ENCODE results near the gene POMP.

Gene POMP, protein sequence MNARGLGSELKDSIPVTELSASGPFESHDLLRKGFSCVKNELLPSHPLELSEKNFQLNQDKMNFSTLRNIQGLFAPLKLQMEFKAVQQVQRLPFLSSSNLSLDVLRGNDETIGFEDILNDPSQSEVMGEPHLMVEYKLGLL

DNA sequence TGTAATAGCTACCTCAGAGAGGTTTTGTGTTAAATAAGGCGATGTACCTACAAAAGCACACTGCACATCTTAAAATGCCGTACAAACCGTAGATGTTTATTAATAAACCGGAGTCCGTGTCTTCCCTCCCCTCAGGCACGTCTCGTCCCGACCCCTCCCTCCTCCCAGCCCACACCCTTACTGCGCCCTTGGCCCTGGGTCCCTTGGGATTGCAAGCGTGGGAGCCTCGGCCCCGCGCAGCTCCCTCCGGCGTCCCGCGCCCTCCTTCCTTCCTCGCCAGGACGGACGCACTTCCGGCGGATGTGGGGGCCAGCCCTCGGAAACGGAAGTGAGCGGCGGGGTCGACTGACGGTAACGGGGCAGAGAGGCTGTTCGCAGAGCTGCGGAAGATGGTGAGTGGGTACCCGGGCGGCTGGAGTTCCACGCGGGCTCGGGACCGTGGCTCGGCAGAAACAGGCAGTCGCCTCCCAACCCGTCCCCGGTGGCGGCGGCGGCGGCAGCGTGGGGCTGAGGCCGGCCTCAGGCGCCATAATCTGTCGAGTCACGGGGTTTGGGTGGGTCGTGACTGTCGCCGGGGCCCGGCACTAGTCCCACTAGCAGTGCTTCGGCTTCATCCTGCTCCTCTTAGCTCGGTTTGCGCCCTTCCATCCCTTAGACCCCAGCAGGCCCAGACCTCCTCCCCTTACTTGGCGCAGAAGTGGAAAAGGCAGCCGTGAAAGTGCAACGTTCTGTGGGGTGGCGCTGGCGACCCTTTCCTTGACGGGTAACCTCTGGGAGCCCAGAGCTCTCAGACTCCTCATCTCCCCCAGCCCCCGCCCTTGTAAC lies at the start of gene POMP:
Gene POMP (plus strand): TSS at position 335 of the 825 bp plus-strand sequence. CDS start 55 bp downstream, at position 390.
- DNase-seq (ENCODE audit: low spot score): peak; percentile 96

DNA sequence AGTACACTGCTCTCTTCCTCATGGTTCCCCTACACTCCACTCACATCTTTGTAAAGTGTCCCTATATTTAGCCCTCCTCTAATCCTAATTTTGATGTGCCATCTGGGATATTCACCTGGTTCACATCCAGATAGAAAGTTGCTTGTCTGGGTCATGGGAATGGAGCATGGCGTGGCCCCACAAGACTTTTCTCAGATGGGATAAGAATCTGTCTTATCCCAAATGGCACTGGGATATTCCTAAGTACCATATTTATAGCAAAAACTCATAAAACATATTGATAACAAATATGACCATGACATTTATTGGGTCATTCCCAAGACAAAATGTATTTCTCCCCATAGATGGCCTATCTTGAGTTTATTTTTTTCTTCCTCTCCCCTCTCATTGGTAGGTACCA lies 49.5 kb upstream of the POMP start:
- DNase-seq (ENCODE audit: low spot score): no peak

DNA sequence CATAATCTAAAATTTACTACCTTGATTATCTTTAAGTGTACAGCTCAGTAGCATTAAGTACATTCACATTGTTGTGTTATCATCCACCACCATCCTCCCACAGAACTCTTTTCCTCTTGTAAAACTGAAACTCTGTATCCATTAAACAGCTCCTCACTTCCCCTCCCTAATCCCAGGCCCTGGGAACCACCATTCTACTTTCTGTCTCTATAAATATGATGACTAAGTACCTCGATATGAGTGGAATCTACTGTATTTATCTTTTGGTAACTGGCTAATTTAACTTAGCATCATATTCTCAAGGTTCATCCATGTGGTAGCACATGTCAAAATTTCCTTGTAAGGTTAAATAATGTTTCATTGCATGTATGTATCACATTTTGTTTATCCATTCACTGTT lies 49.0 kb upstream of the POMP start:
- DNase-seq (ENCODE audit: low spot score): no peak

DNA sequence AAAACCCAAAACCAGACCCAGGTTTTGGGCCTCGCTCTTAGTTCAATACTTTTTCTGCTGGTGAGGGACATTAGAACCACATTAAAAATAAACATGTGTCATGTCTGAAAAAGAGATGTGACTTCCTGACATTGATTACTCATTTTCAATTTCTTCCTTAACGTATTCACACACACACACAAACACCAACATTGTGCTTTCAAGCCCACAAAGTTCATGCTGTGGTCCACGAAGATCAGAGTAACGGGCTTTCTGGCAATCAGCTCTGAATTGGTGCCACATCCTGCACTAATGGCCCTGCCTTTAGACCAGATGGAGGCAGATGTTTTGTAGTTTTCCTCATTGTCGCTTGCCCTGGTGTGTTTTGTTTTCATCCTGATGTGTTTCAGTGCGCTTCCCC lies 47.9 kb upstream of the POMP start:
- no peak for DNase-seq (ENCODE audit: low spot score)

DNA sequence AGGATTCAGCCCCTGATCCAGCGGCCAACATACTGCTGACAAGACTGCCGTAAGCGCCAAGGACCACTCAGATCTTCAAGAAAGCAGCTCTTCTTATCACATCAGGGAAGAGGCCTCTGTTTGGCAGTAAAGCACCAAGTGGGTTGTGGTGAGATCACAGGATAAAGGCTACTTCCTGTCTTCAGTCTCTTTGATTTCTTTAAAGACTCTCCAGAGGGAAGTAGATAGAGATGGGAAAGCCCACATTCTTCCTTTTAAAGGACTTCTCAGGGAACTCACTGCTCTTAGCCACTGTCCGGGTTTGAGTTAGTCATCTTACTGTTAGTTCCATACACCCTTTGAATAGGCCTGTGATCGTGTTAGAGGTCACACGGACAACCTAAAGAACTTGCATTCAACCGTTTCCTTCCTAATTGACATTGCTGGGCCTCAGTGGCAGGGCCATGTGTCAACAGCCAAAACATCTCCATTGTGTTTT lies 47.2 kb upstream of the POMP start:
- DNase-seq (ENCODE audit: low spot score): no peak

DNA sequence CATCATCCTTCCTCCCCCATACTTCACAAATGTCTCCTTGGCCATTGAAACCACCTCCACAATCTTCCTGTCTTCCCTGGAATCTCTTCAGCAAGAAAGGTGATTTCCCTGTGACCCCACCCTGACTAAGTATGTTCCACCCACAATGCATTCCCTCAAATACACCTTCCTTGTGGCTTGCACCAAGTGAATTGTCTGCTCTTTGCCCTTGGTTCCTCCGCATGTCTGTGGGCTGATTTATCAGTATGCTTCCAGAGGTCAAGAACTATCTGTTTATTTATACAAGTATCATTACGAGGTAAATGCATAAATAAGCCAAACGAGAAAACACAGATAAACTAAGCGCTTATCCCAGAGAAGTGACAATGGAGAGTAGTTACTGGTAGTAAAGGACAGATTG lies 45.4 kb upstream of the POMP start:
- DNase-seq (ENCODE audit: low spot score): no peak

DNA sequence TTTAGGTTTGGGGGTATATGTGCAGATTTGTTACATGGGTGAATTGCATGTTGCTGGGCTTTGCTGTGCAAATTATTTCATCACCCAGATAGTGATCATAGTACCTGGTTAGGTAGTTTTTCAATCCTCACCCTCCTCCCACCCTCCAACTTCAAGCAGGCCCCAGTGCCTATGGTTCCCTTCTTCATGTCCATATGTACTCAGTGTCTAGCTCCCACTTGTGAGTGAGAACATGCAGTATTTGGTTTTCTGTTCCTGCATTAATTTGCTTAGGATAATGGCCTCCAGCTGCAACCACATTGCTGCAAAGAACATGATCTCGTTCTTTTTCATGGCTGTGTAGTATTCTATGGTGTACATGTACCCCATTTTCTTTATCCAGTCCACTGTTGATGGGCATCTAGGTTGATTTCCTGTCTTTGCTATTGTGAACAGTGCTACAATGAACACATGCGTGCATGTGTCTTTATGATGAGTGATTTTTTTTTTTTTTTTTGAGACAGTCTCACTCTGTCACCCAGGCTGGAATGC lies 42.9 kb upstream of the POMP start:
- no peak for DNase-seq (ENCODE audit: low spot score)

DNA sequence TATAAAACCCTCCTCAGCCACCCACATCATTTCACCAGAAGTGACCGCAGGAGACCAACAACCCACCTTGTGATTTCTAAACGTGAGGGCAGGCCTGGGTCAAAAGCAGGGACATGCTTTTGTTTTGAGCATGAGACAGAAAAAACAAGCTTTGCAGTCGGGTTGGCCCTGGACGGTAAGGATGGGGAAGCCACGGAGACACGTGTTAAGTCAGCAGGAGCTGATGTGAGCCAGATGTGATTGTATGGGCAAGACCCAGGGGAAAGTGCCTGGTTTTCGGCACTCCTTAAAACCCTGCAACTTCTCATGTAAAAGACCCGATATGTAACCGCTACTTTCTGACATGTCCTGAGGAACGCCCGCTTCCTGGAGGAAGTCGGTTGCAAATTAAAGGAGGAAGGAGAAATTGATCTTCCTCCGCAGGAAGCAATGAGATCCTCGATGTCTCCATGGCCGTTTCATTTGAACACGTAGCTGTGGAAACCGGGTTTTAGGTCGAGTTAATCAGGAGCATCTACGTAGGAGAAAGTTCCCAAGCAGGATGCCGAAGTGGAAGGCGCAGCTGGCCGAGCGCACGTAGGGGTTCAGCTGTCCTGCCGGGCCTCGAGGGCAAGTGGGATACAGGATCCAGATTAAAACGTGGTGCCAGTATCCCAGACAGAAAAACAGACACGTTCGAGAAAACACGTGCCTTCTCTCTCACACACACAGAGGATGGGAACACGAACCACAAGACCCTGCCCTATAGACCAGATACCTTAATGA lies 40.5 kb upstream of the POMP start:
- DNase-seq (ENCODE audit: low spot score): no peak

DNA sequence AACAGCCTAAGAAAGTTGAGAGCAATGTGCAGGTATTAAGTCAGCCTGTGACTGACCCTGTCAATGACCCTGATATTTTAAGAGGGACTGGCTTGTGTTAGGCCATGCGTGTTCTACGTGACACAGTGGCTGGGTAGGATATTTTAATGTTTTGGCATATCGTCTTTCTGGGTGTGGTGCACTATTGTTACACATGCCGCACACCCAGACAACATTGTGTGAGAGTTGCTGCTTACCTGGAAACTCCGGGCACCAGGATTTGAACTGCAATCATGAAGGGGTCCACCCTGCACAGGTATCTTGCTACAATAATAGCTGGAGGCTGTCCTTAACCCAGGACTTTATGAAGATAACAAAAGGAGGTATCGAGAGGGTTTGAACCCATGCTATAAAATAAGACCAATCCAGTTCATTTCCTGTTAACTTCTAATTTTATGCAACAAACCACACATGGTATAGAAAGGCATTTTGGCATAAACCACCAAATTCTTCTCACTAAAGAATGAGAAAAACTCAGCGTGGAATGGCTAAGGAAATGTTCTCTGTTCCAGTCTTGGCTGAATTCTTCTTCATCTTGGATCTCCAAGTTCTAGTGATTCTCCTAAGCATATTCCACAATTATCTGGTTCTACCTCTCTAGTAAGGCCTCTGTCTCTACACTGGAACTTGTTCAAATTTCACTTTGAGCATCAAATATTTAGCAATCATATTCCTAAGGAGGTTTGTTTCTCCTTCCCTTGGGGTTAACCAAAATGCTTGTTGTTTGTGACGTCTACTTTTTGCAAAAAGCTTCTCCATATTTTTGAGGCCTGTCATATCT lies 38.7 kb upstream of the POMP start:
- no peak for DNase-seq (ENCODE audit: low spot score)

DNA sequence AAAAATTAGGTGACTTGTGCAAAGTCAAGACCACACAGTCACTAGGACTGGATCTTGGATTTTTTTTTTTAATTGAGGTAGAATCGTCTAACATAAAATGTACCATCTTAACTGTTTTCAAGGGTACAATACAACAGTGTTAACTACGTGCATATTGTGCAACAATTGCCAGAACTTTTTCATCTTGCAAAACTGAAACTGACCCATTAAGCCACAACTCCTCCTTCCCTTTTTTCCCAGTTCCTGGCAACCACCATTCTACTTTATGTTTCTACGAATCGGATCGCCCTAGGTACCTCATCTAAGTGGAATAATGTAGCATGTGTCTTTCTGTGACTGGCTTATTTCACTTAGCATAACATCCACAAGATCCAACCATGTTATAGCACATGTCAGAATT lies 37.5 kb upstream of the POMP start:
- no peak for DNase-seq (ENCODE audit: low spot score)

DNA sequence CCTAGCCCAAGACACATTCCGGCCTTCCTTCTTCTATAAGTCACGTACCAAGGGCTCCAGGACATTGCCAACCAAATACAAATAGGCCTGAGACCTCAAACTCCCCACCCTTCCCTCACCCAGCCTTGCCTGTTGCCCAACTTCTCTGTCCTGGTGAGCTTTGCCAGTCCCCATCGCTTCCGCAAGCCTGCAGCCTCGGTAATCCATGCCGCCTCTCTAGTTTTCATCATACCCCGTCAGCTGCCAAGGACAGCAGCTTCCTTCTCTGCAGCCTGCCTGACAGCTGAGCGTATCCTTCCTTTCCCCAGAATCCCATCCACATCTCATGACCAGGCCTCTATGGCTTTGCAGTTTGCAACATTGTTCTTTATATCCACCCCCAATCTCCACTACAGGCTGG lies 36.6 kb upstream of the POMP start:
- no peak for DNase-seq (ENCODE audit: low spot score)

DNA sequence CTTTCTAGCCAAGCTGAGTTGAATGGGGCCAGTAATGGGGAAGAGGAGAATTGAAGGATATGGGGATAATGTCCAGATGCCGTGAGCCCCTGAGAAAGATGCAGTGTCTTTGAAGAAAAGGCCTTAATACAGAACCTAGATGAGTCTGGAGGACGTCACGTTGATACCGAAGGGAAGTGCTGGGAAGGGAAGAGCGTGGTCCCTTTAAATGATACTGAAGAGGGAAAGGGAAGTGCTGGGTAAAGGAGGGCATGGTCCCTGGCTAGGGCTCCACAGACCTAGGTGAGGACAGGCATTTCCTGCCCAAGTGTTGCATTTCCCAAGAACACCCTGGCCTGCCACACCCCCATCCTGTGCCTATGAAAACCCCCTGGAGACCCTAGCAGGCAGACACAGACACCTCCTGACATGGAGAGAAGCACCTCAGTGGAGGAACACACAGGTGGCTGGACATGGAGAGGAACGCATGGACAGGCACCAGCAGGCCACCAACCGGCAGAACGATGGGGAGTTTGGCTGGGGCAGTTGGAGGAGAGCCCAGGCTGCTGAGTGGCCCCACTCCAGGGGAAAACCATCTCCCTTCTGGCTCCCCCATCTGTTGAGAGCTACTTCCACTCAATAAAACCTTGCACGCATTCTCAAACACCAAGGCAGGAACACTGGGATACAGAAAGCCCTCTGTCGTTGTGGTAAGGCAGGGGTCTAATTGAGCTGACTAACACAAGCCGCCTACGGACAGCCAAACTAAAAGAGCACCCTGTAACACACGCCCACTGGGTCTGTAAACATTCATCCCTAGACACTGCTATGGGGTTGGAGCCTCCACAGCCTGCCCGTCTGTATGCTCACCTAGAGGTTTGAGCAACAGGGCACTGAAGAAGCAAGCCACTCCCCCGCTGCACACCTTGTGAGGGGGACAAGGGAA lies 34.9 kb upstream of the POMP start:
- no peak for DNase-seq (ENCODE audit: low spot score)

DNA sequence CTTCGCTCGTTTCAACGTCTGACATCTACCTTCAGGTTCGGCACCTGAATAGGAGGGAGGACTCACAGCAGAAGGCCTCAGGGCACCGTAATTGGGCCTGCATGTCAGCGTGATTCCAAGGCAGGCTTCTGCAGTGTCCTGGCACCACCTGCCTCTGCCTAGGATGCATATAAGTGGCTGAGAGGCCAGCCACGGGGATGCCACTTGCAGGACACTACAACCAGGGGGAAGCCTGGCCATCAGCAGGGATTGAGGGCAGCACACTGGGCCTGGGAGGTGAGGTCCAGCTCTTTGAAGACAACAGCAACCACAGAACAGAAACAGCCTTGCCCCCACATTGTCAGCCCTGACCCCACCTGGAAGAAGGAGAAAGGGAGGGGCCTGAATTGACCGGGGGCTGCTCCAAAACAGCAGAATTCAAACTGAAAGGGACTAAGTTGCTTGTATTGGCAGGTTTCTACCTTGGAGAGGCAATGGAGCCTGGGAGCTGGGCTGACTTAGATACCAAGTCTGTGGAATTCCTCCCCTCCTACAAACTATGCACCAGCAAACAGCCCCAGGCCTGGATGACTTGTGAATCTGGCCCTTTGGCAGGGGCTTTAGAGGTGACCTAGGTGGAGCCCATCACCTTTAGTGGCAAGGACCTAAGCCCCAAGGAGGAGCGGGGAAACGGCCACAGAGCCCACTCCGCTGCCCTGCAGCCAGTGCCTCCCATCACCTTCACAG lies 34.1 kb upstream of the POMP start:
- DNase-seq (ENCODE audit: low spot score): no peak

DNA sequence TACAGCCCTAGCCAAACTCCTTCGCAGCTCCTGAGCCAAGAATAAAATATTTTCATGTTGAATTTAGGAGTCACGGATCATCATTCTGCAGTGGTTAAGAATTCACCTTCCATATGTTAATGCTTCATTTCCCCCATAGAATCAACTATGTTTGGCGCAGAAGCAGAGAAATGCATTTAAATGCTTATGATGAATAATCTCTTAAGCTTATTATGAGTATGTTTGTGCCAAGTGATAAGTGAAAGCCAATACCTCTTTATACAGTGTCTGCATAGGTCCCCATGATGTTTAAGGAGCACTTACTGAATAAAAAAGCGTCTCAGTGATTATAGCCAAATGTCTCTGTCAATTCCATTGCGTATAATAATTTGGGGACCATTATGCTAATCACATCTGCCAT lies 32.7 kb upstream of the POMP start:
- no peak for DNase-seq (ENCODE audit: low spot score)

DNA sequence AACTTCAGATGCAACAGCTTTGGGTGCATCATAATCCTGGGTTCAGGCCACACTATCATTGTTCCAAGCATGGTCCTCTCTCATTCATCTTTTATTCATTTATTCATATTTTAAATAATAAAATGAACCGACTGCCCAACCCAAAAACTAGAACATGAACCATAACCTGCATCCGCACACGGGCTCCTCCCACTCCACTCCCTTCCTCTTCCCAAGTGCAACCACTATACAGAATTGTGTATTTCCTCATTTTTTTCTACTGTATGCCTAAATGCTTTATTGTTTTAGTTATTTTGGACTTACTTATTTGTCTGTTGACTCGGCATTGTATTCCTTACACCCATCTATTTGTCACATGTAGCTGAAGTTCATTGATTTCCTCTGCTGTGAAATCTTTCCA lies 30.7 kb upstream of the POMP start:
- DNase-seq (ENCODE audit: low spot score): no peak

DNA sequence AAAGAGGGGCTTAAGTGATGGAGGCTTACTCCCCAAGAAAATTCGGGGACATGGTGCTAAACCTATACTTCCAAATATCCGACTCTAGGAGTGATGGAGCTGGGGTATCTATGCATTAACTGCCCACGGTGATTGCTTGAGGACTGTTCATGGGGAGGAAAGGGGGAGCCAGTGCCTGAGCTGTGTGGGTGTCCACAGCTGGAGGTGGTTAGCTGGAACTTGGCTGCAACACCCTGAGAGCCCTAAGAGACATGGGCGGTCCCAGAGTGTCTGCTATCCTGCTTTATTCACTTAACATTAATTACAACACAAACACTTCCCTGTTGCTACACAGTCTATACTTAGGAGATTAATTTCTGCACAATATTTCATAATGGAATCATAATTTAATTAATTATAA lies 28.1 kb upstream of the POMP start:
- no peak for DNase-seq (ENCODE audit: low spot score)

DNA sequence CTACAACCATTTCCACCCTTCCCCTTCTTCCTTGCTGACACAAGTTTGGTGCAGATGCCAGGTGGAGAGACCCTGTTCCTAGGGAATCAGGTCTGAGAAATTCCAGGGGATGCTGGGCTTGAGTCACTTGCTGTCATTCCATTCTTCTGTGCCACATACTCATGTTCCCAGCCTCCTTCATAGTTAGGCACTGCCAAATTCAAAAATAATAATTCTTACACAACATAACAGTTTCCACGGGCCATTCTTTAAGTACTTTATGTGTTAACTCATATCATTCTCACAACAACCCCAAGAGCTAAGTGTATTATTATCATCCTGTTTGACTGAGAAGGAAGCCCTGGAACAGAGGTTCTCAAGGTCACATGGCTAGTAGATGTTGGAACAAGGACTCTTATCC lies 27.1 kb upstream of the POMP start:
- no peak for DNase-seq (ENCODE audit: low spot score)

DNA sequence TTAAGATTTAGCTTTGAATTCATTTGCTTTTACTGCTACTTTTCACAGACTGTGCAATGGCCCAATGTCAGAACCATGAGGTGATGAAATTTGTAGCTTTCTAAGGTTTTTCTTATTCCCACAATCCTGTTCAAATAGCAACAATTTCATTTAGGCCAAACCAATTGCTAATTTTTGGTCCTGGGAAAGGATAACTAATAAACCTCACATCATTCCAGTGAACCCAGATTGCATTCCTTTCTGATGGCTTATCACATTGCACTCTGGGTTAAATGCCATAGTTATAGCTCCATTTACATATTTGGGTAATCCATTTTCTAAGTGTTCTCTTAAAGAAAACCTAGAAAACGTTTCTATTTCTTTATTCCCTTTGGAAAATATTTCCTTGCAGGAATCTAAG lies 22.9 kb upstream of the POMP start:
- DNase-seq (ENCODE audit: low spot score): no peak

DNA sequence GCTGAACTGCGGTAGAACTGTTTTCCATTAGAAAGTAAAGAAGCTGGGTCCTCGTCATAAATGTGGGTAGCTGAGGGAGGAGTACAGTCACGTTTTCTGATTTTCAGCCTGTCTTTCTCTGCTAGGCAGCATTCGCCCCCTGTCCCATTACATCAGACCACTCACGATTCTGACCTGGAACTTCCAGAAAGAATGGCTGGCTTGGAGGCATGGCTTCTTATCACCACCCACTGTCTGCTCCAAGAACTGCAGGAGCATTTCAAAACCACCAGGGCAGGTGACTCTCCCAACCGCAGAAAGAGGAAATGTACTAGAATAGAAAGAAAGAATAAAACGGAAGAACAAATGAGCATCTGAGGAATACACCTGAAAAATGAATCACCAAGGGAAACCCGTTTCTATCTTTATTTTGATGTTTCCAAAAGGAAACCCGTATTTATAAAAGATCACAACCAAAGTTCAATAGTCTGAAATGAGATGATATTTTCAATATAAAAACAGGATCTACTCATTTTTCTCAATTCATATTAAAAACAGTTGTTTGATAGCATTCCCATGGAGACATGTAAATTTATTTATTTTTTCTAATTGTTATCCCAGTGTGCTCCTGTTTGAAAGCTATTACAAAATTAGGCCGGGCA lies 22.1 kb upstream of the POMP start:
- DNase-seq (ENCODE audit: low spot score): peak; percentile 71
